HT1080 (cell line): ENCODE measurements around the gene SLF1. TPM values are rescaled to one million over a fixed set of nuclear protein-coding genes. Genes with fewer than 3 reads are reported as not detected.

Experiments used
- DNase-seq: peaks from one replicate; pipeline ENCODE4 v3.0.0-alpha.2; 2015; ENCODE audit warnings: low read depth
- total RNA-seq: library from RNA; depleted of rRNA; stranded (reverse); fragments of >200 nt; shearing (Covaris generic); gene quantifications from 2 replicates; pipeline ENCODE4 v1.2.3, GENCODE V29; 2014; rRNA removed

Gene SLF1
- total RNA-seq, 1 experiment from 2014 or later, result 20.7 TPM

GRCh38 chr5:94707359-94707758, 88.9 kb downstream of the SLF1 start:
- no peak for DNase-seq

GRCh38 chr5:94709277-94709676, 90.8 kb downstream of the SLF1 start:
- no peak for DNase-seq

GRCh38 chr5:94711785-94712184, 93.3 kb downstream of the SLF1 start:
- no peak for DNase-seq

- no peak for DNase-seq
Observed at GRCh38 chr5:94715768-94716167, 97.3 kb downstream of the SLF1 start.

- no peak for DNase-seq
Observed at GRCh38 chr5:94725142-94725541, 106.7 kb downstream of the SLF1 start.

- DNase-seq, result no peak
Observed at GRCh38 chr5:94731471-94731870, 113.0 kb downstream of the SLF1 start.

GRCh38 chr5:94736498-94736897, 118.0 kb downstream of the SLF1 start:
- DNase-seq, result no peak

- DNase-seq, result no peak
Observed at GRCh38 chr5:94740286-94740685, 121.8 kb downstream of the SLF1 start.

GRCh38 chr5:94742852-94743251, 124.4 kb downstream of the SLF1 start:
- DNase-seq, result no peak

GRCh38 chr5:94744906-94745305, 126.4 kb downstream of the SLF1 start:
- no peak for DNase-seq

- peak; percentile 32 for DNase-seq
Observed at GRCh38 chr5:94745786-94746730, 127.6 kb downstream of the SLF1 start.

GRCh38 chr5:94746731-94747124, 128.3 kb downstream of the SLF1 start:
- DNase-seq, result no peak

Other genes starting within 250 kb of the SLF1 start
- gene KIAA0825, start 65 bp upstream of the SLF1 start, total RNA-seq, result 0.17 and 0.56 TPM in 2 replicates